ENCODE data around the gene EVI5L.

DNA sequence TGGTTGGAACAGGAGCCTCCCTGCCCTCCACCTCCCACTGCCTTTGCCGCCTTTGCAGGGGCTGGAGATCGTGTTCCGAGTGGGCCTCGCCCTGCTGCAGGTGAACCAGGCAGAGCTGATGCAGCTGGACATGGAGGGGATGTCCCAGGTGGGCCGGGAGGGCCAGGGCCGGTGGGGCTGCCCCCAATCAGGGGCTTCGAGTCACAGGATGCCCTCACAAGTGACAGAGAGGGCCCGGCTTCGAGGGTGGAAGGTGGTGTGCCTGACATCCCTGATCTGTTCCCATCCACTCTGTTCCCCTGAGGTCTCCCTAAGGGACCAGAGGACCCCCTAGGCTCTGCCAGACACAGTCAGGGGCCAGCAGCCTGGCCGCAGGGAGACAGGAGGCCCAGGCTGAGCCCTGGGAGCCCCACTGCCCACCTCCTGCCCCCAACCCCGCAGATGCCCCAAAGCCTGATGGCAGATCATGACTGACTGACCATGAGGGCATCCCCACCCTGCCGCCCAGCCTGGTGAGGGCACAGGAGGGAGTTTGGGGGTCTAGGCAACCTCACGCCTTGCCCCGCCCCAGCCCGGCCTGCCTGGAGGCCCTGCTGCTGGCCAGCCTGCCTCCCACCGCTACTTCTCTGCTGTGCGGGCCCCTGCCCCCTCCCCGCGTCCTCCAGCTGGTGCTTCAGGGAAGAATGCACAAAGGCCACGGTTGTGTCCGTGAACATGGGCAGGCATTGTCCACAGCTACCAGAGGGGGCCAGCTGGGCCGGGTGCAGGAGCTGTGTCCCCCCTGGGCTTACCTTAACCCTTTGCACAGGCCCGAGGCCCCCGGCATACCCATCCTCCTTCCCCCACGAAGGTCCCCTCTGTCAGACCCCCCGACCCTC, 21.8 kb downstream of the EVI5L start:
- TF ChIP-seq, protein P1, sequence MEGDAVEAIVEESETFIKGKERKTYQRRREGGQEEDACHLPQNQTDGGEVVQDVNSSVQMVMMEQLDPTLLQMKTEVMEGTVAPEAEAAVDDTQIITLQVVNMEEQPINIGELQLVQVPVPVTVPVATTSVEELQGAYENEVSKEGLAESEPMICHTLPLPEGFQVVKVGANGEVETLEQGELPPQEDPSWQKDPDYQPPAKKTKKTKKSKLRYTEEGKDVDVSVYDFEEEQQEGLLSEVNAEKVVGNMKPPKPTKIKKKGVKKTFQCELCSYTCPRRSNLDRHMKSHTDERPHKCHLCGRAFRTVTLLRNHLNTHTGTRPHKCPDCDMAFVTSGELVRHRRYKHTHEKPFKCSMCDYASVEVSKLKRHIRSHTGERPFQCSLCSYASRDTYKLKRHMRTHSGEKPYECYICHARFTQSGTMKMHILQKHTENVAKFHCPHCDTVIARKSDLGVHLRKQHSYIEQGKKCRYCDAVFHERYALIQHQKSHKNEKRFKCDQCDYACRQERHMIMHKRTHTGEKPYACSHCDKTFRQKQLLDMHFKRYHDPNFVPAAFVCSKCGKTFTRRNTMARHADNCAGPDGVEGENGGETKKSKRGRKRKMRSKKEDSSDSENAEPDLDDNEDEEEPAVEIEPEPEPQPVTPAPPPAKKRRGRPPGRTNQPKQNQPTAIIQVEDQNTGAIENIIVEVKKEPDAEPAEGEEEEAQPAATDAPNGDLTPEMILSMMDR (IDR thresholded peaks at IDR 0.05; ENCODE audit: low read depth, low read length, poor library complexity, severe bottlenecking): no peak
- TF ChIP-seq EZH2phosphoT487 (IDR thresholded peaks at IDR 0.05; ENCODE audit: borderline replicate concordance, low read length): no peak
